HTR-8/SVneo (cell line): ENCODE measurements around the gene NUTF2.
"Not testable (repeated sequence)": the region's sequence is repeated elsewhere in the genome, so short reads cannot be mapped to it uniquely, and the experiment has no call there.

Source experiments
- DNase-seq: peaks from one replicate; pipeline ENCODE4 v3.0.0; 2011; ENCODE audit warnings: low spot score, mixed read lengths; ENCODE audit not compliant: insufficient read length
- FAIRE-seq: peaks from 2 replicates; lab custom pipeline; 2011; peaks lifted over from hg19 to GRCh38; lab: Jason Lieb, UNC

Gene NUTF2

GRCh38 chr16:67861877-67862276 lies 15.1 kb downstream of the NUTF2 start:
- FAIRE-seq, result no peak

GRCh38 chr16:67862623-67863583 lies 16.2 kb downstream of the NUTF2 start:
- no peak for DNase-seq

More at GRCh38 chr16:67861877-67862276, 15.1 kb downstream of the NUTF2 start:
- no peak for DNase-seq

GRCh38 chr16:67864044-67864443 lies 17.3 kb downstream of the NUTF2 start:
- DNase-seq, FAIRE-seq: not testable (repeated sequence)

More at GRCh38 chr16:67862623-67863583, 16.2 kb downstream of the NUTF2 start:
- no peak for FAIRE-seq

GRCh38 chr16:67864594-67864993 lies 17.9 kb downstream of the NUTF2 start:
- FAIRE-seq (no peak), DNase-seq (no peak)

GRCh38 chr16:67865318-67865717 lies 18.6 kb downstream of the NUTF2 start:
- peak; percentile 53 for DNase-seq
- no peak for FAIRE-seq

- no peak for FAIRE-seq
- no peak for DNase-seq
Measured at GRCh38 chr16:67868290-67868689, 21.6 kb downstream of the NUTF2 start.

- FAIRE-seq, result no peak
- no peak for DNase-seq
Measured at GRCh38 chr16:67869653-67870052, 22.9 kb downstream of the NUTF2 start.

- DNase-seq, result no peak
- no peak for FAIRE-seq
Measured at GRCh38 chr16:67871256-67871655, 24.5 kb downstream of the NUTF2 start.

- no peak for FAIRE-seq
- DNase-seq, result no peak
Measured at GRCh38 chr16:67872131-67872630, 25.4 kb downstream of the NUTF2 start.

GRCh38 chr16:67872631-67873434 lies 26.1 kb downstream of the NUTF2 start, which contains the start of gene EDC4:
Gene EDC4 (plus strand): TSS chr16:67873052. CDS start chr16:67873262, 210 bp downstream.
- peak; percentile 59 for FAIRE-seq

GRCh38 chr16:67873435-67874370 lies 27.0 kb downstream of the NUTF2 start:
- FAIRE-seq, result no peak
- no peak for DNase-seq

More at GRCh38 chr16:67872631-67873434, 26.1 kb downstream of the NUTF2 start, which contains the start of gene EDC4:
- peak; percentile 86 for DNase-seq

- DNase-seq, result no peak
- FAIRE-seq, result no peak
Measured at GRCh38 chr16:67874372-67874771, 27.6 kb downstream of the NUTF2 start.

- FAIRE-seq, result no peak
Measured at GRCh38 chr16:67877064-67877463, 30.3 kb downstream of the NUTF2 start.

GRCh38 chr16:67878232-67878631 lies 31.5 kb downstream of the NUTF2 start:
- FAIRE-seq, result no peak
- DNase-seq, result no peak

More at GRCh38 chr16:67877064-67877463, 30.3 kb downstream of the NUTF2 start:
- no peak for DNase-seq

GRCh38 chr16:67878846-67879245 lies 32.1 kb downstream of the NUTF2 start:
- FAIRE-seq (no peak), DNase-seq (no peak)

GRCh38 chr16:67879462-67879861 lies 32.7 kb downstream of the NUTF2 start:
- FAIRE-seq (no peak), DNase-seq (no peak)

GRCh38 chr16:67879936-67880335 lies 33.2 kb downstream of the NUTF2 start:
- DNase-seq (no peak), FAIRE-seq (no peak)

- no peak for DNase-seq
- FAIRE-seq, result no peak
Measured at GRCh38 chr16:67880584-67880983, 33.9 kb downstream of the NUTF2 start.

GRCh38 chr16:67881621-67882161 lies 35.0 kb downstream of the NUTF2 start:
- FAIRE-seq, result no peak
- no peak for DNase-seq
